Smooth muscle cell (in vitro differentiated cells): ENCODE results near the gene LAMA2. TPM values are rescaled to one million over a fixed set of nuclear protein-coding genes. Genes with fewer than 3 reads are reported as not detected.
"Not testable (repeated sequence)": the region's sequence is repeated elsewhere in the genome, so short reads cannot be mapped to it uniquely, and the experiment has no call there.

Source experiments
- DNase-seq: peaks from one replicate; lab custom pipeline; 2025; ENCODE audit not compliant: unreplicated experiment; lab: John Stamatoyannopoulos, UW
- H2AFZ ChIP-seq: fragments of 200-600 bp; sonication (generic); 2 replicates; pipeline ENCODE4 v1.6.0; 2016; ENCODE audit warnings: antibody characterized with exemption, low read depth, mild to moderate bottlenecking
- H3F3A ChIP-seq: fragments of 200-600 bp; sonication (generic); 2 replicates; pipeline ENCODE4 v1.6.0; 2017; ENCODE audit warnings: antibody characterized with exemption, low read depth
- H3K27ac ChIP-seq: fragments of 200-600 bp; sonication (generic); 2 replicates; pipeline ENCODE4 v1.5.1; 2016; ENCODE audit warnings: low read depth, mild to moderate bottlenecking
- H3K27me3 ChIP-seq: fragments of 200-600 bp; sonication (generic); 2 replicates; pipeline ENCODE4 v1.6.1; 2016; ENCODE audit warnings: low read depth, mild to moderate bottlenecking
- H3K36me3 ChIP-seq: fragments of 200-600 bp; sonication (generic); 2 replicates; pipeline ENCODE4 v1.5.1; 2016; ENCODE audit warnings: low read depth
- H3K4me1 ChIP-seq: fragments of 200-600 bp; sonication (generic); 2 replicates; pipeline ENCODE4 v1.5.1; 2016; ENCODE audit warnings: low read depth
- H3K4me2 ChIP-seq: fragments of 200-600 bp; sonication (generic); 2 replicates; pipeline ENCODE4 v1.6.0; 2016; ENCODE audit warnings: mild to moderate bottlenecking
- H3K4me3 ChIP-seq: fragments of 200-600 bp; sonication (generic); 2 replicates; pipeline ENCODE4 v1.5.1; 2016; ENCODE audit warnings: mild to moderate bottlenecking
- H3K79me2 ChIP-seq: fragments of 200-600 bp; sonication (generic); 2 replicates; pipeline ENCODE4 v1.6.0; 2016; ENCODE audit warnings: low read depth, mild to moderate bottlenecking
- H3K9ac ChIP-seq: fragments of 200-600 bp; sonication (generic); 2 replicates; pipeline ENCODE4 v1.6.0; 2016; ENCODE audit warnings: low read depth
- H3K9me3 ChIP-seq: fragments of 200-600 bp; sonication (generic); replicated peaks from 2 replicates; pipeline ENCODE4 v1.5.1; 2016; ENCODE audit warnings: low read depth
- H4K20me1 ChIP-seq: fragments of 200-600 bp; sonication (generic); 2 replicates; pipeline ENCODE4 v1.6.0; 2016; ENCODE audit warnings: low read depth
- CTCF ChIP-seq: fragments of 200-600 bp; sonication (generic); IDR thresholded peaks from 2 replicates; pipeline ENCODE4 v1.5.1; 2017; ENCODE audit warnings: borderline replicate concordance, mild to moderate bottlenecking, antibody characterized with exemption; ENCODE audit not compliant: insufficient read depth, poor library complexity, severe bottlenecking
- WGBS: methylation state at CpG from one replicate; pipeline ENCODE4 v1.1.7; 2016; ENCODE audit warnings: low lambda C conversion rate; 5-methylcytosine and 5-hydroxymethylcytosine counted together
- polyA plus RNA-seq: library from polyadenylated mRNA; unstranded; fragments of >200 nt; fragmentation: Nextera tagmentation; extraction: Ambion mirVana; gene quantifications from 2 replicates; pipeline ENCODE4 v1.2.1, GENCODE V29; 2016
- total RNA-seq: library from RNA; depleted of rRNA; stranded (reverse); fragments of >200 nt; gene quantifications from 2 replicates; pipeline ENCODE4 v1.2.3, GENCODE V29; 2014

LAMA2 gene
- total and polyA plus RNA-seq, 2 experiments from 2014 or later, result 21.7 to 92.9 TPM

GRCh38 chr6:129073691-129074395 is 190.9 kb downstream of the LAMA2 start:
- H3K4me2 ChIP-seq, result no peak overlapping the region
- 82% methylated on average over 3 of the region's 3 CpGs for WGBS
- H3K9ac ChIP-seq, result no peak overlapping the region

GRCh38 chr6:129084406-129084805 is 201.5 kb downstream of the LAMA2 start:
- Histone ChIP-seq H3K27ac (no peak overlapping the region), H3K27me3 (no peaks in the 10 kb centered on the region), H3K9ac (no peak overlapping the region), H3K79me2 (no peaks in the 10 kb centered on the region), H3F3A (no peaks in the 10 kb centered on the region), H4K20me1 (no peaks in the 10 kb centered on the region), H3K4me2 (no peak overlapping the region), H3K4me1 (no peaks in the 10 kb centered on the region), H2AFZ (no peak overlapping the region), H3K36me3 (no peaks in the 10 kb centered on the region), H3K9me3 (no peaks in the 10 kb centered on the region), H3K4me3 (no peak overlapping the region)
- TF ChIP-seq CTCF, result no peak
- no peak for DNase-seq

More at GRCh38 chr6:129073691-129074395, 190.9 kb downstream of the LAMA2 start:
- peaks cover 3% of the 10 kb centered on the region for H4K20me1 ChIP-seq
- no peaks in the 10 kb centered on the region for H3F3A ChIP-seq
- no peak overlapping the region for H2AFZ ChIP-seq
- H3K36me3 ChIP-seq, result no peaks in the 10 kb centered on the region
- no peaks in the 10 kb centered on the region for H3K79me2 ChIP-seq
- no peak for TF ChIP-seq CTCF
- no peaks in the 10 kb centered on the region for H3K9me3 ChIP-seq
- no peaks in the 10 kb centered on the region for H3K27me3 ChIP-seq
- H3K4me1 ChIP-seq, result no peaks in the 10 kb centered on the region
- DNase-seq, result no peak
- H3K27ac ChIP-seq, result no peak overlapping the region
- no peak overlapping the region for H3K4me3 ChIP-seq

GRCh38 chr6:129088481-129088880 is 205.5 kb downstream of the LAMA2 start:
- not testable (repeated sequence) for DNase-seq, H3K79me2 ChIP-seq, H3K4me1 ChIP-seq, H3K27ac ChIP-seq, H3K4me2 ChIP-seq, H3K9ac ChIP-seq, H3K9me3 ChIP-seq, H4K20me1 ChIP-seq, H3K36me3 ChIP-seq, H3F3A ChIP-seq, H3K27me3 ChIP-seq, H3K4me3 ChIP-seq, H2AFZ ChIP-seq
- 95% methylated on average over 16 of the region's 26 CpGs for WGBS

- no peaks in the 10 kb centered on the region for H3K79me2 ChIP-seq
- H3F3A ChIP-seq, result no peaks in the 10 kb centered on the region
- H3K4me3 ChIP-seq, result no peak overlapping the region
- H3K27ac ChIP-seq, result no peak overlapping the region
- H2AFZ ChIP-seq, result no peak overlapping the region
- no peak for DNase-seq
- no peaks in the 10 kb centered on the region for H3K27me3 ChIP-seq
- no peak overlapping the region for H3K4me2 ChIP-seq
- no peaks in the 10 kb centered on the region for H4K20me1 ChIP-seq
- TF ChIP-seq CTCF, result no peak
- H3K4me1 ChIP-seq, result no peaks in the 10 kb centered on the region
- H3K9me3 ChIP-seq, result no peaks in the 10 kb centered on the region
- 100% methylated on average over 1 of the region's 1 CpG for WGBS
- H3K9ac ChIP-seq, result no peak overlapping the region
- H3K36me3 ChIP-seq, result no peaks in the 10 kb centered on the region
Observed at GRCh38 chr6:129089357-129089756, 206.4 kb downstream of the LAMA2 start.
